ENCODE results near the gene MAP7D2.

MAP7D2 gene

DNA sequence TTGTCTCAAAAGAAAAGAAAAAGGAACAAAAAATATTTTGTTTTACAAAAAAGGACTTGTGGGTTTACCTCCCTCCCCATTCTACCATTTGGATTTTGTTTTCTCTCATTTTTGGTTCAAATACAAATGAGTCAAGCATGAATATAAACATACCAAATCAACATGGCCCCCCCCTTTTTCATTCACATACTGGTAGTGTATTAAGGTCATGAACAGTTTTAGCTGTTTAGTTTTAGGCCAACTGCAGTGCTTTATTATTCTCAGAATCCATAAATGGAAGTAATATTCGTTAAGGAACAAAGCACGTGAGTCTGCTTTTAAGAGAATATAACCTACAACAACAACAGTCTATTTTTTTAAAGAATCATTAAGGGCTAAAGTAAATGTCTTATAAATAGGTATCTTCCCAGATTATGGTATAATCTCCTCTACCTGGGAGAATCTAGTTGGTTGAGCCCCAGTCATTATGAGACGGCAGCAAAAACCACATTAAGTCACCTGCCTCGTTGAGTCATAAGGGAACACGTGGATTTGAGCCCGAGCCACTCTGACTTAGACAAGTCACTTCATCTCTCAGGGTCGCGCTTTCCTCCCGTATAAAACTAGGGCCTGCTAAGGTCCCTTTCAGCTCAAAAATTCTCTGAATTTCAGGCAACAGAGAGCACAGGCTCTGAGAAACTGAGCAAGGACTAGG, 152.5 kb downstream of the MAP7D2 start:
- DNase-seq = no peak

GRCh38 chrX:19960913-19961312, 155.8 kb downstream of the MAP7D2 start:
- no peak for DNase-seq

- no peak for DNase-seq
These were observed 157.9 kb downstream of the MAP7D2 start for GRCh38 chrX:19958552-19959486.

DNA sequence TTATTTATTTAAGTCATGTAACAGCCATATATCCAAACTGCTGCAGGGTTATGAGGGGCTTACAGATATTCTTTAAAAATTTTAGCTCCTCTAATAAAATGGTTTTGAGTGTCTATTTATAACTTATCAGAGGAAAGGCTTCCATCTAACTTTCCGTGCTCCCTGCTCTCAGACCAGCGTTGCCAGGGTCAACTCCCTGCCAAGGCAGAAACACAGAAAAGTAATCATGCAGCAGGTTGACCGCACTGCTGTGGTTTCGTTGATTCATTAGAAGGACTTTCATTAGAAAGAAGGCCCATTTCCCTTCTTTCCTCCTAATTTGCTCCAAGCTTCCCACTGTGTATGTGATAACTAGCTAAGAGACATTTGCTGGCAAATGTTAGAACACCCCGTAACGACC, 159.8 kb downstream of the MAP7D2 start:
- DNase-seq = no peak
